ENCODE data around the gene HBG1.

DNA sequence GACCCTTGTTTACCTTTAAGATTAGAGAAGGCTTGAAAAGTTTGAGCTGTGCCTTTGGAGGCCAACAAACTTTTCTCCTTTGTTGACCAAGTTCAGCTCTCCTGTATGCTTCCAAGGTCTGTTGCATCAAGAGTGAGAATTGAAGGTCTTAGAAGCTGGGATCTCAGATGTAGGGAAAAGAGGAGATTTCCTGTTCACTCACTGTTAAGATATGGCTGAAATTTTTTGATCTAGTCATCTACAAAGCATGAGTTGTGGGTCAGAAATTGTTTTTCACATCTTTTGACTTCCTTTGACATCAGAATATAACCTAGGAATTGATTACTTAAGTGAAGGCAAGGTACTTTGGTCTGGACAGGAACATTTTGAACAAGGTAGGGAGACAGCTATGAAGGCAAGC lies 40.0 kb upstream of the HBG1 start:
- TF ChIP-seq, protein P1, sequence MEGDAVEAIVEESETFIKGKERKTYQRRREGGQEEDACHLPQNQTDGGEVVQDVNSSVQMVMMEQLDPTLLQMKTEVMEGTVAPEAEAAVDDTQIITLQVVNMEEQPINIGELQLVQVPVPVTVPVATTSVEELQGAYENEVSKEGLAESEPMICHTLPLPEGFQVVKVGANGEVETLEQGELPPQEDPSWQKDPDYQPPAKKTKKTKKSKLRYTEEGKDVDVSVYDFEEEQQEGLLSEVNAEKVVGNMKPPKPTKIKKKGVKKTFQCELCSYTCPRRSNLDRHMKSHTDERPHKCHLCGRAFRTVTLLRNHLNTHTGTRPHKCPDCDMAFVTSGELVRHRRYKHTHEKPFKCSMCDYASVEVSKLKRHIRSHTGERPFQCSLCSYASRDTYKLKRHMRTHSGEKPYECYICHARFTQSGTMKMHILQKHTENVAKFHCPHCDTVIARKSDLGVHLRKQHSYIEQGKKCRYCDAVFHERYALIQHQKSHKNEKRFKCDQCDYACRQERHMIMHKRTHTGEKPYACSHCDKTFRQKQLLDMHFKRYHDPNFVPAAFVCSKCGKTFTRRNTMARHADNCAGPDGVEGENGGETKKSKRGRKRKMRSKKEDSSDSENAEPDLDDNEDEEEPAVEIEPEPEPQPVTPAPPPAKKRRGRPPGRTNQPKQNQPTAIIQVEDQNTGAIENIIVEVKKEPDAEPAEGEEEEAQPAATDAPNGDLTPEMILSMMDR (conservative IDR thresholded peaks at IDR 0.05; ENCODE audit: low read depth, low read length), result no peak
- TF ChIP-seq RFX5 (IDR thresholded peaks at IDR 0.05; ENCODE audit: low read depth, low read length) (no peak), RCOR1 (IDR thresholded peaks at IDR 0.05; ENCODE audit: insufficient replicate concordance, low read length) (no peak), POLR2A (IDR thresholded peaks at IDR 0.05; ENCODE audit: low read depth, low read length) (no peak), CEBPB (IDR thresholded peaks at IDR 0.05; ENCODE audit: low read depth, low read length) (no peak), MXI1 (IDR thresholded peaks at IDR 0.05; ENCODE audit: borderline replicate concordance, low read depth, low read length) (no peak), MAFK (IDR thresholded peaks at IDR 0.05; ENCODE audit: low read depth, low read length) (no peak), RAD21 (IDR thresholded peaks at IDR 0.05; ENCODE audit: low read length) (no peak)
- TF ChIP-seq, protein P2, sequence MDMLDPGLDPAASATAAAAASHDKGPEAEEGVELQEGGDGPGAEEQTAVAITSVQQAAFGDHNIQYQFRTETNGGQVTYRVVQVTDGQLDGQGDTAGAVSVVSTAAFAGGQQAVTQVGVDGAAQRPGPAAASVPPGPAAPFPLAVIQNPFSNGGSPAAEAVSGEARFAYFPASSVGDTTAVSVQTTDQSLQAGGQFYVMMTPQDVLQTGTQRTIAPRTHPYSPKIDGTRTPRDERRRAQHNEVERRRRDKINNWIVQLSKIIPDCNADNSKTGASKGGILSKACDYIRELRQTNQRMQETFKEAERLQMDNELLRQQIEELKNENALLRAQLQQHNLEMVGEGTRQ (IDR thresholded peaks at IDR 0.05; ENCODE audit: low read depth, low read length), result no peak
